H1 (cell line): ENCODE data around the gene HMCES.
A peak's percentile ranks its signal among the peaks of the same experiment; 100 is the strongest.

Experiments
- CTCF ChIP-seq, 3 experiments: IDR thresholded peaks; 1 replicate in 2 of 3; 2 replicates in 1 of 3; pipeline versions ENCODE4 v1.5.1 to v1.6.1; 2011; ENCODE audit warnings: low read length in 3 of 3, mild to moderate bottlenecking in 3 of 3, inconsistent platforms in 2 of 3, low read depth in 1 of 3, moderate library complexity in 1 of 3; ENCODE audit not compliant: insufficient read depth in 1 of 3; ENCODE audit errors: control extremely low read depth in 1 of 3
- POLR2A ChIP-seq, 2 experiments: IDR thresholded peaks; 1 replicate in 1 of 2; 2 replicates in 1 of 2; pipeline ENCODE4 v1.6.1; 2011; ENCODE audit warnings: low read depth in 2 of 2, low read length in 2 of 2, mild to moderate bottlenecking in 2 of 2; ENCODE audit errors: control extremely low read depth in 1 of 2
- RFX5 ChIP-seq: IDR thresholded peaks from 2 replicates; pipeline ENCODE4 v1.6.1; 2011; ENCODE audit warnings: low read depth, low read length, improper control_type of control experiment, borderline replicate concordance
- SP2 ChIP-seq: IDR thresholded peaks from 2 replicates; pipeline ENCODE4 v1.6.1; 2012; ENCODE audit warnings: mild to moderate bottlenecking, low read length, inconsistent platforms

- TF ChIP-seq SP2 = no peak
- no peak for TF ChIP-seq CTCF (IDR thresholded peaks at IDR 0.05; ENCODE audit: control extremely low read depth in 1 of 3, insufficient read depth in 1 of 3, low read depth in 1 of 3, low read length in 3 of 3)
- peak in 1 of 2 experiments; percentile 81; a peak in 2 of 3 replicates for TF ChIP-seq POLR2A (IDR thresholded peaks at IDR 0.05; ENCODE audit: control extremely low read depth in 1 of 2, low read depth in 2 of 2, low read length in 2 of 2)
- no peak for TF ChIP-seq RFX5
These were observed 36.7 kb downstream of the HMCES start for GRCh38 chr3:129315223-129315997.
